Stimulated activated CD8-positive, alpha-beta memory T cell treated with anti-CD3 and anti-CD28 coated beads, Interleukin-7, amount 100 ng/mL, for 48 hours (primary cell): Measurements from ENCODE around the gene CDS1.
"Not testable (repeated sequence)": the region's sequence is repeated elsewhere in the genome, so short reads cannot be mapped to it uniquely, and the experiment has no call there.

Experiments used
- DNase-seq, 2 donors: peaks; one replicate each; pipeline ENCODE4 v3.0.0-alpha.2; 2020; ENCODE audit warnings: low read depth in 1 of 2; ENCODE audit errors: extremely low read depth in 1 of 2

Gene CDS1

GRCh38 chr4:84606645-84607044, 23.7 kb downstream of the CDS1 start:
- no peak for DNase-seq

DNA sequence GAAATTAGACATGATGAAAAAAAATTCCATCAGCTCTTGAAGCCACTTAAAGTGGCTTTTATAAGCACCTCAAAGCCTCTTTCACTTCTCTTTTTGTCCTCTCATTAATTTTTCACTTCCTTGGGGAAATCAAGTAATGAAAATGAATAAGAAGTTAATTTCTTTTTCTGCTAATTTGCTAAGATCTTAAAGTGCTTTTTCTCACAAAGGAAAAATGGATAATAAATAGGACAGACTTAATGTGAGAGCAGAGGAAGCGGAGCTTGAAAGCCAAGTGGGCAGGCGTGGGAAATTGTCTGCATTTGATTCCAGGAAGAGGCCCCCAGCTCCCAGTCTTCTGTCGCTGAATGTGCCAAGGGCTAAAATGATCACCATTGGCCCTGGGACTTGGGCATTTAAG, 28.6 kb downstream of the CDS1 start:
- no peak for DNase-seq

- DNase-seq, result no peak
Measured at GRCh38 chr4:84614891-84615290, 32.0 kb downstream of the CDS1 start.

DNA sequence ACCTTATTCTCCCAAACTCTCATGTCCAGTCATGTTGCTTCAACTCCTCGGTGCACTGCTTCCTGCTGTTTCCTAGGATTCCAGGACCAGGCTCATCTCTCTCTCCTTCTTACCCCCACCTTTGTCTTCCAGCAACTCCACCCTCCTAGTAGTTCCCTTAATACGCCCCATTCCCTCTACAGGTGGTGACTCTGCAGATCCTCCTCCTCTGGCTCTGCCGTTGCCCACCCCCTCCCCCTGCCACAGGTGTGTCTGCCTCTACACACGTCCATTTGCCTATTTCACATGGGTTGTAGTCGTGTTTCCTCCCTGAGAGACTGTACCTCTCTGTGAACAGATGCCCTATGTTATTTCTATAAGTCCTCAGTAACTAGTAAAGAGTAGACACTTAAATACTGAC, 32.4 kb downstream of the CDS1 start:
- no peak for DNase-seq

DNA sequence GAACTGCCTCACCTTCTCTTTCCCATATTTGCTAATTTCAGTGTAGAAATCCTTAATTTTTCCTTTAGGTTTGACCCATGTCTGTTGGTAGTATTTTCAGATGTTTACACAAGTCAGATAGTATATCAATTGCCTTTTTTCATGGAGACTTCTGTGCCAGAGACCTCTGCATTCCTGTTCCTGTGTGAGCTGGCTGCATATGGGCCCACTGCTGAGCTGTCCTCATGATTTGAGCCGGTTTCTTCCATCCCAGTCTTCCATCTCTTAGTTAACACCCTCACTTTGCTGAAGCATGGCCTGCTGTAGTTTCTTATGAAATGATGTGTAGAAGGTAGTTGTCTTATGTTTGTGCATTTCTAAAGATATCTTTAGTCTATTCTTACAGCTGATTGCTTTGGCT, 40.0 kb downstream of the CDS1 start:
- DNase-seq, result no peak

DNA sequence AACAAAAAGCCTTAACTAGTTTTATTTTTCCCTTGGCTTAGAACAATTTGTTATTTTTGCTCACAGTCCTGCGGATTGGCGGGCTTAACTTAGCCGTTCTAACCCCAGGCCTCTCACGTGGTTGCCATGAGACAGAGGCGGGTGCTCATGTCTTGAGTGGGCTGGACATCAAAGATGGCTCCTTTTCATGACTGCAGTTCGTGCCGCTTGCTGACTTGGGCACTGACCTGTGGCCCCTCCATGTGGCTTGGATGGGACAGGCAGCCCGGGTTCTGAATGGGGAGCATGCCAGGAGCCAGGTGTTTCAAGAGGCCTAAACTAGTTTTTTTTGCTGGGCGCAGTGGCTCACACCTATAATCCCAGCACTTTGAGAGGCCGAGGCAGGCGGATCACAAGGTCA, 40.7 kb downstream of the CDS1 start:
- no peak for DNase-seq

DNA sequence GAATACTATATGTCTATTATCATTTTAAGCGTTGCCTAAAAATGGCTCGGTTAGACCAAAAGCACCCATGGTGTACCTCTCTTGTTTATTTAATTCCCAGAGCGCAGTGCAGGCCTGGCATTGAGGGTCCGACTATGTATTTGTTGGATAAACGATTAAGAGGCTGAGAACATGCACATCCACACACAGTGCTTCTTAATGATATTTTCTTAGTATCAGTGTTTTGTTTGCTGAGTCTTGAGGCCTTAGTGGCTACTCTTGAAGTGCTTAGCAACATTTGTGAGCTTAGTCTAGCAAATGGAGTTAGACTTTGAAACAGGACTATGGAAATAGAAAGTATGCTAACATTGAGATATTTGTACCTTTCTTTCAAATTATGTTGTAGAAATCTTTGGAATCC, 43.7 kb downstream of the CDS1 start:
- DNase-seq, result no peak

DNA sequence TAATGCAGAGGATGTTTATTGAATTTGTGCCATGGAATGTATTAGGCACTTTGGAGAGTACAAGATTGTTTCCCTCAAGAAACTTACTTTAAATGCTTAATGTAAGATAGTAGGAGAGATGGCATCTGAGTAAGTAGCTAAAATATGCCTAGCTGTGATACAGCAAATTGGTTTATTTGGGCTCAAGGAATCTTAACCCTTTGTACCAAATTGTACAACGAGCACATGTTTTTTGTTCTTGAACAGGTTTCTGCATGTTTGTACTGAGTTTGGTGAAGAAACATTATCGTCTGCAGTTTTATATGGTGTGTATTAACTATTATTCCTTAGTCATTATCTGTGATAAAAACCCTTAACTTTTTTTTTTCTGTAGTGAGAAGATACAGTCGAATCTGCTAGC, 48.6 kb downstream of the CDS1 start:
- DNase-seq, result no peak

GRCh38 chr4:84632092-84632491, 49.2 kb downstream of the CDS1 start:
- no peak for DNase-seq

DNA sequence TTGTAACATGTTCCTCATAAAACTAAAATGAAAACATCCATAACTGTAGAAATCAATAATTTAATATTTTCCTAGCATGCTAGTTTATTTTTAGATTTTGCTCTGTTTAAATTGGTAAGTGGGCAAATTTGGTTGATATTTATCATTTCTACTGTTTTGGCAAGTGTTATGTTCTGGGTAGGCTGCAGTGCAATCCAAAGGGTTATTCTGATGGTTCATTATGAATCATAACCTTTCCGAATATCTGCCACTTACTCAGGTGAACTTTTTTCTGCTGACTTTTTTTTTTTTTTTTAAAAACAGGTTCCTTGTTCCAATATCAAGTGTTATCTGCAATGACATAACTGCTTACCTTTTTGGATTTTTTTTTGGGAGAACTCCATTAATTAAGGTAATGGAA, 52.0 kb downstream of the CDS1 start:
- DNase-seq, result no peak

DNA sequence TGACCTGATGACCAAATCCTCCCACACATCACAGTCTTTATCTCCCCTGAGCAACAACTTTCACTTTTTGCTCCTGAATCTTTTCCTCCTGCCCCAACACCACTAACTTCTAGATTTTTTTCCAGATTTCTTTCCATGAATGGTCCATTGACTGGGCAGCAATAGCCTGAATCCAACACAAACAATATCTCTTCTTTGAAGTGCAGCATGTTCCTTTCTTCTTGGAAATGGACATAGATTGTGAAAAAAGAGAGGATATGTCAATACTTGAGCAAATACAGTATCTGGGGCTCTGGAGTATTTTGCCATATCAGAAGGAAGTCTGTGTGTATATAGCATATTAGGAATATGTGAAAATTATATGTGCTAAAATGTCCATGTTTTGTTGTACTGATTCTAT, 55.2 kb downstream of the CDS1 start:
- DNase-seq, result no peak

DNA sequence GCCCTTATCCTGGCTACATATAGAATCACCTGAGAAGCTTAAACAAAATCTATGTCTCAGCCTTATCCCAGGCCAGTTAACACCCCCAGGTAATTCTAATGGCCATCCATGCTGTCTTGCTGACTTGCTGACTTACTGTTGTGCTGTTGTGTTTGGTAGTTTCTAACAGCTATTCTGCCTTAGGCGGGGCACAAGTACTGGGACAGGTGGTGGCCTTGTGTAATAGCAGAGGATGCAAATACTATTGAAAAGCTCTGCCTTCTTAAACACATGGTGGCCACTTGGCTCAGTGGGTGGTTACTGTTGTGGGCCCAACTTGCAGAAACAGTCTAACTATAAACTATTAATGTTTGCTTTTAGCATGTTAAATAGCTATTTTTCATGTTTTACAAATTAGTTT, 56.2 kb downstream of the CDS1 start:
- DNase-seq, result no peak

GRCh38 chr4:84644087-84644486, 61.2 kb downstream of the CDS1 start:
- DNase-seq, result no peak

GRCh38 chr4:84647312-84647884, 64.5 kb downstream of the CDS1 start:
- no peak for DNase-seq

DNA sequence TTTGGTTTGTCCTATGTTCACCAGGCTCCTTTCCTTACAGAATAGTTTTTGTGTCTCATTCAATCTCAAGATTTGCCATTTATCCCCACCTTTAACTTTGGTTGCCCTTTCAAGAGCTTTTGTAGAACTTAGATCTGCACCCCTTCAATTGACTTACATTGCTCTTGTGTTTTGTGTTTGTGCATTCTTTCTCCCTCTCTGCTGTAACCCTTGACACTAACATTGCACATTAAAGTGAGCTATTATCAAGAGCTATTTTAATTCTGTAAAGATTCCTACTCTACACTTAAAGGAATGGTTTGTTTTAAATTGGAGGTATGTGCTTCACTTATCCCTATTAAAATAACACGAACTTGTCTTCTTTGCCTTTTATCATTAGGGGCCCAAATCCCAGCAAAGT, 65.3 kb downstream of the CDS1 start:
- no peak for DNase-seq

GRCh38 chr4:84648863-84649647, 66.1 kb downstream of the CDS1 start:
- DNase-seq, result no peak

DNA sequence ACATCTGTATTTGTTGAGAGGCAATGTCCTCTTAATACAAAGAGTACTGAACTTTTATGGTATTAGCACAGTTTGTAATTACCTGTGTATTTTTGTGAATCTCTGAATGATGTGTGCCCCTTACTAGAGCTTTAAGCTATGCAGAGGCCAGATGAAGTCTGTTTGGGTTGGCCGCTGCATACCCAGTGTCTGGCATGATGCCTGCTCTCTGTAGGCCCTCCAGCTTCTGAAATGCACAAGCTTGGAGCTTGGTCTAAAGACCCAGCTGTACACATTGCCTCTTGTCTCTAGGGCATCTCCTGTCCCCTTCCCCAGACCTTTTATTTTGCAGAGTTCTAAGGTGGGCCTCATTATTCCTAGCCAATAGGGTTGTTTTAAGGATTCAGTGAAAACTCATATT, 68.6 kb downstream of the CDS1 start:
- DNase-seq, result no peak

GRCh38 chr4:84652478-84652877, 69.6 kb downstream of the CDS1 start:
- DNase-seq, result no peak

DNA sequence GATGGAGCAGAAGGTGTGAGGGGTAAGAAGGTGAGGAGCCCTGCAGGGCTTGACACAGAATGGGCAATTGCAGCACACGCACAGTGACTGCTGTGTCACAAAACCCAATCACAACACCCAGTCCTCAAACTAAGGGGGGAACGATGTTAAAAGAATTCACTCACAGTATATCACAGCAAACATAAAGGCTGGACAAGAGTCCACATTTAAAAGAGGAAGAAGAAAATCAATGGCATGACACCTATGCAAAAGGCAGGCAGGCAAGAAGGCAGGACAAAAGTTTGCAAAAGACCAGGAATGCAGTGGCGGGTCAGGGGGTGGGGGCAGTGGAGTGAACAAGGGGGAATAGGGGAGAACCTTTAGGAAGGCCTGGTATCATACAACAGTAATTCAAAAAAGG, 77.7 kb downstream of the CDS1 start:
- no peak for DNase-seq

GRCh38 chr4:84661191-84661939, 78.4 kb downstream of the CDS1 start:
- DNase-seq, result no peak

DNA sequence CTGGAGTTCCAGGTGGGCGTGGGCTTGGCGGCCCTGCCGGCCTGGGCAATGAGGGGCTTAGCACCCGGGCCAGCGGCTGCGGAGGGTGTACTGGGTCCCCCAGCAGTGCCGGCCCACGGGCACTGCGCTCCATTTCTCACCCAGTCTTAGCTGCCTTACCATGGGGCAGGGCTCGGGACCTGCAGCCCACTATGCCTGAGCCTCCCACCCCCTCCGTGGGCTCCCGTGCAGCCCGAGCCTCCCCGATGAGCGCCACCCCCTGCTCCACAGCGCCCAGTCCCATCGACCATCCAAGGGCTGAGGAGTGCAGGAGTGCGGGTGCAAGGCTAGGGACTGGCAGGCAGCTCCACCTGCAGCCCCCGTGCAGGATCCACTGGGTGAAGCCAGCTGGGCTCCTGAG, 81.8 kb downstream of the CDS1 start:
- not testable (repeated sequence) for DNase-seq

DNA sequence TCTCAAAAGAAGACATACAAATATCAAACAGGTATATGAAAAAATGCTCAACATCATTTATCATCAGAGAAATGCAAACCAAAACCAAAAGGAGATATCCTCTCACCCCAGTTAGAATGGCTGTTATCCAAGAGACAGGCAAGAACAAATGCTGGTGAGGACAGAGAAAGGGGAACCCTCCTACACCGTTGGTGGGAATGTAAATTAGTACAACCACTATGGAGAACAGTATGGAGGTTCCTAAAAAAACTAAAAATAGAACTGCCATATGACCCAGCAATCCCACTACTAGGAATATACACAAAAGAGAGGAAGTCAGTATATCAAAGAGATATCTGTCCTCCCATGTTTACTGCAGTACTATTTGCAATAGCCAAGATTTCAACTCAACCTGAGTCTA, 83.5 kb downstream of the CDS1 start:
- no peak for DNase-seq
